ENCODE results near the gene COL4A2. TPM values are rescaled to one million over a fixed set of nuclear protein-coding genes. Genes with fewer than 3 reads are reported as not detected.

COL4A2 gene
- total and polyA plus RNA-seq, 2 donors (not counting 1 experiment from before 2014, with no cell fraction given) = 0.17 TPM; not detected in 1

- Histone ChIP-seq H3K4me2 (replicated peaks; ENCODE audit: low read depth, low read length, poor library complexity, severe bottlenecking) (no peak overlapping the region), H4K20me1 (ENCODE audit: control insufficient read depth, insufficient read depth, low read length, poor library complexity, severe bottlenecking) (no peaks in the 10 kb centered on the region), H3K4me1 (ENCODE audit: control insufficient read depth in 2 of 2, insufficient read depth in 2 of 2, low read length in 2 of 2) (no peaks in the 10 kb centered on the region), H3K4me3 (ENCODE audit: control extremely low read depth in 1 of 5, extremely low read depth in 1 of 5, insufficient read depth in 1 of 5, low read depth in 2 of 5, low read length in 4 of 5) (no peak overlapping the region), H3K27ac (ENCODE audit: low read length in 2 of 2) (no peak overlapping the region), H2AFZ (ENCODE audit: insufficient read depth, low read depth, low read length, poor library complexity, severe bottlenecking) (no peak overlapping the region), H3K9ac (ENCODE audit: low read length) (no peak overlapping the region), H3K36me3 (replicated peaks in 1 of 2; ENCODE audit: control extremely low read depth in 1 of 2, control insufficient read depth in 1 of 2, extremely low read depth in 1 of 2, insufficient read depth in 2 of 2, low read length in 1 of 2) (no peaks in the 10 kb centered on the region), H3K27me3 (replicated peaks in 1 of 4; ENCODE audit: control extremely low read depth in 1 of 4, control insufficient read depth in 3 of 4, insufficient read depth in 4 of 4, low read length in 3 of 4) (no peaks in the 10 kb centered on the region), H3K79me2 (ENCODE audit: control insufficient read depth, insufficient read depth, low read length) (no peaks in the 10 kb centered on the region), H3K9me3 (ENCODE audit: control extremely low read depth in 1 of 3, control insufficient read depth in 2 of 3, insufficient read depth in 1 of 3, low read length in 2 of 3) (no peaks in the 10 kb centered on the region)
- Mint-ChIP-seq H3K27me3 (peaks cover 4% of the 10 kb centered on the region), H3K9me3 (ENCODE audit: insufficient read depth) (no peaks in the 10 kb centered on the region), H3K4me1 (peaks cover under 1% of the 10 kb centered on the region), H3K4me3 (no peak overlapping the region), H3K27ac (no peak overlapping the region)
- DNase-seq (no peak), ATAC-seq (ENCODE audit: low read depth) (no peak)
- intact Hi-C loops (cut with micrococcal nuclease) = no loop called here
- 86% methylated on average over 2 of the region's 4 CpGs for WGBS (ENCODE audit: insufficient coverage)
- ChIA-PET POLR2A (no interaction called here), CTCF (no interaction called here)
- TF ChIP-seq, protein P1, sequence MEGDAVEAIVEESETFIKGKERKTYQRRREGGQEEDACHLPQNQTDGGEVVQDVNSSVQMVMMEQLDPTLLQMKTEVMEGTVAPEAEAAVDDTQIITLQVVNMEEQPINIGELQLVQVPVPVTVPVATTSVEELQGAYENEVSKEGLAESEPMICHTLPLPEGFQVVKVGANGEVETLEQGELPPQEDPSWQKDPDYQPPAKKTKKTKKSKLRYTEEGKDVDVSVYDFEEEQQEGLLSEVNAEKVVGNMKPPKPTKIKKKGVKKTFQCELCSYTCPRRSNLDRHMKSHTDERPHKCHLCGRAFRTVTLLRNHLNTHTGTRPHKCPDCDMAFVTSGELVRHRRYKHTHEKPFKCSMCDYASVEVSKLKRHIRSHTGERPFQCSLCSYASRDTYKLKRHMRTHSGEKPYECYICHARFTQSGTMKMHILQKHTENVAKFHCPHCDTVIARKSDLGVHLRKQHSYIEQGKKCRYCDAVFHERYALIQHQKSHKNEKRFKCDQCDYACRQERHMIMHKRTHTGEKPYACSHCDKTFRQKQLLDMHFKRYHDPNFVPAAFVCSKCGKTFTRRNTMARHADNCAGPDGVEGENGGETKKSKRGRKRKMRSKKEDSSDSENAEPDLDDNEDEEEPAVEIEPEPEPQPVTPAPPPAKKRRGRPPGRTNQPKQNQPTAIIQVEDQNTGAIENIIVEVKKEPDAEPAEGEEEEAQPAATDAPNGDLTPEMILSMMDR (IDR thresholded peaks at IDR 0.05) = no peak
- TF ChIP-seq EZH2 (IDR thresholded peaks at IDR 0.05; ENCODE audit: borderline replicate concordance, insufficient read depth, low read depth, low read length, poor library complexity, severe bottlenecking) = no peak
These were observed 60.5 kb downstream of the COL4A2 start for GRCh38 chr13:110367620-110368019.

DNA sequence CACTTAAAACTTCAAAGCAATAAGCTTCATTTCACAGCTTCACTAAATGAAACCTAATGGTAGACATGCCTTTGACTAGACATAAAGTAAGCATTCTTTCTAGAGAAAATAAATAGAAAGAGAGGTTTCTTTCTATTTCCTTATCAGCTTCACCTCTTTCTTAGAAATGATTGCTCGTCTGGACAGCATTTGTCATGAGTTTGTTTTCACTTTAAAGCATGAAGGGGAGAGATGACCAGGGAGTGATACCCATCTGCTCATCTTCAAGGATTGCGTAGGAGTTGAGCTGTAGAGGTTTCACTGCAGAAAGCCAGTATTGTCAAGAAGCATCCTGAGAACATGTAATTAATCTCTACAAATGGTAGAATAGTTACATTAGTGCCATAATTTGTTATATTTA lies 61.3 kb downstream of the COL4A2 start:
- no peak for DNase-seq
- ATAC-seq (ENCODE audit: low read depth) = no peak
- H3K79me2 ChIP-seq (ENCODE audit: control insufficient read depth, insufficient read depth, low read length) = no peaks in the 10 kb centered on the region
- intact Hi-C loops (cut with micrococcal nuclease) = no loop called here
- POLR2A ChIA-PET = no interaction called here
- no peaks in the 10 kb centered on the region for H3K9me3 Mint-ChIP-seq (ENCODE audit: insufficient read depth)
- no peak overlapping the region for H3K27ac Mint-ChIP-seq
- no peak overlapping the region for H3K4me2 ChIP-seq (replicated peaks; ENCODE audit: low read depth, low read length, poor library complexity, severe bottlenecking)
- no peak overlapping the region for H3K4me3 Mint-ChIP-seq
- no peak overlapping the region for H3K4me3 ChIP-seq (ENCODE audit: control extremely low read depth in 1 of 5, extremely low read depth in 1 of 5, insufficient read depth in 1 of 5, low read depth in 2 of 5, low read length in 4 of 5)
- H3K4me1 Mint-ChIP-seq = peaks cover 2% of the 10 kb centered on the region
- H3K27ac ChIP-seq (ENCODE audit: low read length in 2 of 2) = no peak overlapping the region
- H3K9ac ChIP-seq (ENCODE audit: low read length) = no peak overlapping the region
- CTCF ChIA-PET = no interaction called here
- TF ChIP-seq EZH2 (IDR thresholded peaks at IDR 0.05; ENCODE audit: borderline replicate concordance, insufficient read depth, low read depth, low read length, poor library complexity, severe bottlenecking) = no peak
- TF ChIP-seq, protein P1 (IDR thresholded peaks at IDR 0.05) = no peak
- H3K36me3 ChIP-seq (replicated peaks in 1 of 2; ENCODE audit: control extremely low read depth in 1 of 2, control insufficient read depth in 1 of 2, extremely low read depth in 1 of 2, insufficient read depth in 2 of 2, low read length in 1 of 2) = no peaks in the 10 kb centered on the region
- H3K27me3 ChIP-seq (replicated peaks in 1 of 4; ENCODE audit: control extremely low read depth in 1 of 4, control insufficient read depth in 3 of 4, insufficient read depth in 4 of 4, low read length in 3 of 4) = no peaks in the 10 kb centered on the region
- H2AFZ ChIP-seq (ENCODE audit: insufficient read depth, low read depth, low read length, poor library complexity, severe bottlenecking) = no peak overlapping the region
- no peaks in the 10 kb centered on the region for H4K20me1 ChIP-seq (ENCODE audit: control insufficient read depth, insufficient read depth, low read length, poor library complexity, severe bottlenecking)
- WGBS (ENCODE audit: insufficient coverage) = no CpG with 5 or more reads among the region's 2 CpGs
- H3K27me3 Mint-ChIP-seq = peaks cover 11% of the 10 kb centered on the region
- H3K4me1 ChIP-seq (ENCODE audit: control insufficient read depth in 2 of 2, insufficient read depth in 2 of 2, low read length in 2 of 2) = no peaks in the 10 kb centered on the region
- H3K9me3 ChIP-seq (ENCODE audit: control extremely low read depth in 1 of 3, control insufficient read depth in 2 of 3, insufficient read depth in 1 of 3, low read length in 2 of 3) = no peaks in the 10 kb centered on the region

All from B cell (primary cell).